HUES48 (cell line): Measurements from ENCODE around the gene INSC.

Experiments used
- H3K27ac ChIP-seq: one replicate; pipeline ENCODE4 v1.7.0; 2013; ENCODE audit warnings: low read depth, low read length, inconsistent platforms
- H3K27me3 ChIP-seq: 2 replicates; pipeline ENCODE4 v1.6.1; 2013; ENCODE audit warnings: mild to moderate bottlenecking, low read length; ENCODE audit not compliant: control insufficient read depth, insufficient read depth
- H3K36me3 ChIP-seq: 2 replicates; pipeline ENCODE4 v1.6.1; 2013; ENCODE audit warnings: low read length; ENCODE audit not compliant: control insufficient read depth, insufficient read depth
- H3K4me1 ChIP-seq: 2 replicates; pipeline ENCODE4 v1.6.1; 2013; ENCODE audit warnings: mild to moderate bottlenecking, low read length; ENCODE audit not compliant: control insufficient read depth, insufficient read depth
- H3K4me3 ChIP-seq: 2 replicates; pipeline ENCODE4 v1.5.1; 2013; ENCODE audit warnings: mild to moderate bottlenecking, low read depth, low read length
- H3K9ac ChIP-seq: 2 replicates; pipeline ENCODE4 v1.6.1; 2013; ENCODE audit warnings: mild to moderate bottlenecking, low read depth, low read length, moderate library complexity
- H3K9me3 ChIP-seq: 2 replicates; pipeline ENCODE4 v1.6.1; 2013; ENCODE audit warnings: low read length; ENCODE audit not compliant: control insufficient read depth, insufficient read depth

INSC gene

DNA sequence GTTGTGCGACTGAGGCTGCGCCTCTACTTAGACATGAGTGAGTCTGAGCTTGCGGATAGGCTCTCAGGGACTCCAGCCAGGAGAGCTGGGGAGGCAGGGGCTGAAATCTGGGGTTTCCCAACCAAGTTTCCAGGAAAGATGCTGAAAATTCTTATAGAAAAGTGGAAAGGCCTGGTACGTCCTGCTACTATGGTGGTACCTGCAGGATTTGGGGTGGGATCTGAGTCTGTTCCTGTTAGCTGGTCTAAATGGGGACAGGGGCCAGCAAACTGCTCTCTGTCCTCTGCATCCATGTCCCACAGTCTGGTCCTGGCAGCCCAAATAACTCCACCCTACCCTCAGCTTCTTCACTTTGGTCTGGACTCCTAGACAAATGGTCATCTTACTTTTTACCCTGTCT is 86.9 kb downstream of the INSC start:
- Histone ChIP-seq H3K4me1 (no peaks in the 10 kb centered on the region), H3K9me3 (no peaks in the 10 kb centered on the region), H3K9ac (no peak overlapping the region), H3K27me3 (no peaks in the 10 kb centered on the region), H3K36me3 (no peaks in the 10 kb centered on the region), H3K4me3 (no peak overlapping the region), H3K27ac (no peak overlapping the region)

DNA sequence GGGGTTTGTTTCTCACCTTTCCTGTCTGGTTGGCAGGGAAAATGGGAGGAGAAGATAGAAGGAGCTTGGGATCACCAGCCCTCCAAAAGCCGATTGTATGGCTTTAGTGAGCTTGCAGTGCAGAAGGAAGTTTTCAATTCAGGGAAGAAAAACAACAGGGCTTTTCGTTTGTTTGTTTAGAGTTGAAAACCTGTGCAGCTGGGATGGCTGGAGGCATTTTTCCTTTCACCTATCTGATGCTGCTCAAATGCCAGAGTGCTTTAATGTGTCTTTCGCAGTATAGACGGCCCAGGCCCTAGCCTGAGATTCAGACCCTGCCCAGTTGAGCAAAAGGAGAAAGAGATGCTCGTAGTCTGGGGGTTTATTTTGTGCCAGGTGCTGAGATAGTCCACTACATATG is 87.9 kb downstream of the INSC start:
- H3K9me3 ChIP-seq, result no peaks in the 10 kb centered on the region
- H3K4me3 ChIP-seq, result no peak overlapping the region
- no peak overlapping the region for H3K9ac ChIP-seq

DNA sequence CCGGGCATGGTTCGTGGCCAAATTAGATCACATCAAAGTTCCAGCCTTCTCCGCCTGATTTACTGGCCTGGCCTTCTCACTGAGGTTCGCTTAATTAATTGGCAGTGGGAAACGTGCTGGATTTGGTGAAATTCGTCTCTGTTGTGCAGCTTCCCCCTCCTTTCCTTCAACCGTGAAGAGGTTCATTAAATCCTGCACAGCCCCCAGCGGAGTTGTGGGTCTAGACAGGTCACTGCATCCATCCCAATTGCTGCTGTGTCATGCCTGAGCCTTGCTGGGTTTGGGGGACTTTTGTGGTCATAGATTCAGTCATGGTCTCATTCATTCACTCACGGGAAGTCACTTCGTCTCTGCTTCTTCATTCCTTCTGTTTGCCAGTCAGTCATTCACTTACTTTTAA is 90.0 kb downstream of the INSC start:
- Histone ChIP-seq H3K4me1 (no peaks in the 10 kb centered on the region), H3K4me3 (no peak overlapping the region), H3K9me3 (no peaks in the 10 kb centered on the region), H3K27ac (no peak overlapping the region), H3K27me3 (no peaks in the 10 kb centered on the region), H3K36me3 (no peaks in the 10 kb centered on the region), H3K9ac (no peak overlapping the region)

More for the DNA sequence above, 87.9 kb downstream of the INSC start:
- no peaks in the 10 kb centered on the region for H3K36me3 ChIP-seq
- H3K4me1 ChIP-seq, result no peaks in the 10 kb centered on the region
- H3K27me3 ChIP-seq, result no peaks in the 10 kb centered on the region
- H3K27ac ChIP-seq, result no peak overlapping the region

DNA sequence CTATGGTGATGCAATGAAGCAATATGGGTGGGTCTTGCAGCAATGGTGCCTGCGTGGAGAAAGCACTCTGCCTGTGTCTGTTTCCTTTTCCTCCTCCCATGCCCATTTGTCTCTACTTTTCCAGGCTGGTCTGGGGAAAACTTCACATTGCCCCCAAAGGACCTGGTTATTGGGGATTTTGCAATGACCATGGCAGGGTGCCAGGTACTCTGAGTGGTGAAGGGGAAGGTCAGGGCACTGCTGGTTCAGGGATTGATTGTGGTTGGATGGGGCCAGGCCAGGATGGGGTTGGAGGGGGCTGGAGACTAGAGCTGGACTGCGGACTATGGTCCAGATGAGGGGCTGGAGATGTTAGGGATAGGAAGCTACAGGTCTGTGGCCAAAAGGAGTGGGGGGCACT is 92.1 kb downstream of the INSC start:
- no peak overlapping the region for H3K9ac ChIP-seq
- no peaks in the 10 kb centered on the region for H3K9me3 ChIP-seq
- no peaks in the 10 kb centered on the region for H3K27me3 ChIP-seq
- no peaks in the 10 kb centered on the region for H3K36me3 ChIP-seq
- H3K4me1 ChIP-seq, result no peaks in the 10 kb centered on the region
- H3K4me3 ChIP-seq, result no peak overlapping the region
- no peak overlapping the region for H3K27ac ChIP-seq

DNA sequence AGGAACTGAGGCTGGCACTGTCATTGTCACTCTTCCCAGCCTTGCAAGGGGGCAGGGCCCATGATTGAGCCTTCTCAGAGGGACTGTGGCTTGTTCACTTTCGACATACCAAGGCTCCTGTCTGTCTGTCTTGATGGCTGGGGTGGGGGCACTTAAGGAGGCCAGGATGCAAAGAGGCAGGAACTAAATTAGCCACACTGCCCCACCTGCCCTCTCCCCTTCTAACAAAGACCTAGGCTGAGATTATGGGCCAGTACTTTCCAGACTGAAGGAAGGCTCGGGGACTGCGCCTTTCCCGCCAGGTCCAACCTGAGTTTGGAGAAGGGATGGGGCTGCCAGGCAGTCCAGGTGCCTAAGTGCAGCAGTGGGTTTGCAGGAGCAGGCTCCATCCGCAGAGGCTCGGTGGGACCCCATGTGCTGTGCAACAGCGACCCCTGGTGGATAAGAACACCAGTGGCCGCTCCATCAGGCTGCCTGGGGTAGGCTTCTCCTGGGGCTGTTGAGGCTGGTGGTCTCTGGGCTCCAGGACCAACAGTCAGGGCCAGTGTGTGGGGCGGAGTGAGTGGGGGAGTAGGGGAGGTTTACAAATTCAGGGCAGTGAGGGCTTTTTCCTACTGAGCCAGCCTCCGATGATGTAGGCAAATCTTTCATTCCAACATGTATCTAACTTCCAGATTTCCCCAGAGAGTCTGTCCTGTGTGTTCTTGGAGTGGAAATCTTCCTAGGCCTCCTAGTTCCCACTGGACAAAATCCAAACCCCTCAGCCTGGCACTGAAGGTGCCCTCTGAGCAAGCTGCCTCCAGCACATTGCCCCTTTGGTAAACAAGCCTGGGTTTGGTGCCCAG is 93.9 kb downstream of the INSC start:
- Histone ChIP-seq H3K36me3 (no peaks in the 10 kb centered on the region), H3K27me3 (no peaks in the 10 kb centered on the region), H3K27ac (no peak overlapping the region), H3K9ac (no peak overlapping the region), H3K4me1 (no peaks in the 10 kb centered on the region), H3K4me3 (no peak overlapping the region), H3K9me3 (no peaks in the 10 kb centered on the region)

DNA sequence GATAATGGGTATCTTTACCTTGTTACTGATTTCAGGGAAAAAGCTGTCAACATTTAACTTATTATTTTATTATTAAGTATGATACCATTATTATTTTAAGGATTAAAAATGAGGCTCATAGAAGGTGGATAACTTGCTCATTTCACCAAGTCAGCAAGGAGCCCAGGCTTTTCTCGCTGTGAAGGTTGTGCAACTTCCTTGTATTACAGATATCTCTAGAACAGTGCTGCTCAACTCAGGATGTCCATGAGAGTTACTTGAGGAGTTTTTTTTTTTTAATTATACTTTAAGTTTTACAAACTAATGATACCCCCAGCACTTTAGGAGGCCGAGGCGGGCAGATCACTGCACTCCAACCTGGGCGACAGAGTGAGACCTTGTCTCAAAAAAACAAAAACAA is 98.2 kb downstream of the INSC start:
- Histone ChIP-seq H3K9ac (no peak overlapping the region), H3K4me1 (no peaks in the 10 kb centered on the region), H3K36me3 (no peaks in the 10 kb centered on the region), H3K4me3 (no peak overlapping the region), H3K27ac (no peak overlapping the region), H3K27me3 (no peaks in the 10 kb centered on the region), H3K9me3 (no peaks in the 10 kb centered on the region)

DNA sequence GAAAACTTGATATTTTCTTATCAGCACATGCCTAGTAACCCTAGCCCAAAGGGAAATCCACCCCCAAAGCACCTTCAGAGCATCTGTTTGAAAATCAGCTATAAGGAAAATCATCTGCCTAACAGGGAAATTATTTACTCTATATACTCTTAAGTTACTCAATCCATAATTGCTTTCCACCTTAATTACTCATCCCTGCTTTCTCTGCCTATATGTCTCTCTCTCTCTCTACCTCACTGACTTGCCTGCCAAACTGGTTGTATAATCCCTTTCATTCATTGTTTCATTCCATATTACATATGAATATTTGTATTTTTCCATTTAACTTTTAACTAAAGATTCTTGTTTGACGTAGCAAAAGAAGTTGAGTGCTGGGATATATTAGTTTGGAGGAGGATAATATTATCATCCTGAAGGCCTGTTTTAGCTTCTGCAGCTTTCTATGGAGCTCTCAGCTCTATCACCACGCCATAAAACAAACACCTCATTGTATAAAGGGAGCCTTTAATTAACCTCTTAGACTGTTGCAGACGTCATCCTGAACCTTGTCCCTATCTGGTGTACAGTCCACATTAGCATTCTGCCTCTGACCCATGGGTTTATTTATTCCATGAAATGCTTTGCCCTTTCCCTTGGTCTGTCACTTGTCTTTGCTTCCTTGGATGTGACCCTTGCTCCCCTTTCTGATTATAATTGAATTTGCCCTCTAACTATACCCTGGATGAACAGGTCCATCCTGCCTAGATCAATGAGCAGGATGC is 98.9 kb downstream of the INSC start:
- no peak overlapping the region for H3K9ac ChIP-seq
- no peaks in the 10 kb centered on the region for H3K36me3 ChIP-seq
- no peaks in the 10 kb centered on the region for H3K9me3 ChIP-seq
- H3K4me3 ChIP-seq, result no peak overlapping the region
- no peak overlapping the region for H3K27ac ChIP-seq
- H3K4me1 ChIP-seq, result no peaks in the 10 kb centered on the region
- H3K27me3 ChIP-seq, result no peaks in the 10 kb centered on the region

DNA sequence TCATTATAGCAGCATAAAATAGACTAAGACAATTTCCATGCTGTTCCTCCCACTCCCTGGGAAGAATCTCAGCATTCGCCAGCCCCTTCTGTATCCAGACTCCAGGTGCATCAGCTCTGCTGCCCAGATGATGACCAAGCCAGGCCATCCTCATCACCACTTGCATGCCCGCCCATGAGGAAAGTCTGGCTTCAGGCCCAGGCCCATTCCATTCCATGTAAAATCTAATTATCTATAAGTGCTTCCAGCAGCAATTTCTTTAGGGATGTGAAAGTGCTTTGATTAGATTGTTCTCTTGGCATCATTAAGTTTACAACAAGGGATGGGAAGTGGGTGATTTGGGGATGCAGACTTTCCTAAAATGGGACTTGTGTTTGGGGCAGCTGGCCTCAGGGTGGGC is 100.3 kb downstream of the INSC start:
- no peak overlapping the region for H3K4me3 ChIP-seq
- no peak overlapping the region for H3K9ac ChIP-seq
- H3K4me1 ChIP-seq, result no peaks in the 10 kb centered on the region
- H3K9me3 ChIP-seq, result no peaks in the 10 kb centered on the region
- H3K27ac ChIP-seq, result no peak overlapping the region
- no peaks in the 10 kb centered on the region for H3K27me3 ChIP-seq
- no peaks in the 10 kb centered on the region for H3K36me3 ChIP-seq

DNA sequence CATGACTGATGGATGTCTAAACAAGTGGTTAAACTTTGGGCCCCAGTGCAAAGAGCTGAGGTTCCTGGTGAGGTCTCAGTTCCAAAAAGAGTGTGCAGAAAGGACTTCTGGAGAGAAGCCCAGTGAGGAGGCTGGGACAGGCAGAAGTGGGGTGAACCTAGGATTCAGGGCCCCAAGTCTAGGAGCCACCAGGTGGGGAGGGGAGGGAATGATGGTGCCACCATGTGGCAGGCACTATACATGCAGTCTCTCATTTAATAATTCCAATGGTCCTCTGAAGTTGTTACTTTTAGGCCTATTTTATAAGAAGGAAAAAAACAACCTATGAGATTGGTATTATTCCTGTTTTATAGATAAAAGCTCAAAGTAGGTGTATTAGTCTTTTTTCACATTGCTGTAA is 102.0 kb downstream of the INSC start:
- no peaks in the 10 kb centered on the region for H3K36me3 ChIP-seq
- H3K4me3 ChIP-seq, result no peak overlapping the region
- no peaks in the 10 kb centered on the region for H3K9me3 ChIP-seq
- H3K27ac ChIP-seq, result no peak overlapping the region
- H3K27me3 ChIP-seq, result no peaks in the 10 kb centered on the region
- no peaks in the 10 kb centered on the region for H3K4me1 ChIP-seq
- no peak overlapping the region for H3K9ac ChIP-seq

DNA sequence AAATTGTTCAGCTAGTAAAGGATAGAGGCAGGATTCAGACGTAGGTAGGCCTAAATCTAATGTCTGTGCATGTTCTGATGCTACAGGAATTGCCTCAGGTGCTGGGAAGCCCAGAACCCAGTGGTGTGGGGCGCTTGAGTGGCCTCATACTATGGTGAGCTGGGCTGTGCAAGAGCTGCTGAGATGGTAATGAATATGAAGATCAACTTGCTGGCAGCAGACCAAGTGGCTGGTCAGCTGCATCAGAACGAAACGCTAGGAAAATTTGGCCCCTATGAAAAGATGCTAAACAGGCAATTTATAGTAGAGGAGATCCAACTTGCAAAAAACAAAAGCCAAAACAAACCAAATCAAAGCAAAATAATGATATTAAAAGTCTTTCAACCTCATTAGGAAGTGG is 102.7 kb downstream of the INSC start:
- Histone ChIP-seq H3K9ac (no peak overlapping the region), H3K9me3 (no peaks in the 10 kb centered on the region), H3K36me3 (no peaks in the 10 kb centered on the region), H3K27ac (no peak overlapping the region), H3K4me1 (no peaks in the 10 kb centered on the region), H3K4me3 (no peak overlapping the region), H3K27me3 (no peaks in the 10 kb centered on the region)

DNA sequence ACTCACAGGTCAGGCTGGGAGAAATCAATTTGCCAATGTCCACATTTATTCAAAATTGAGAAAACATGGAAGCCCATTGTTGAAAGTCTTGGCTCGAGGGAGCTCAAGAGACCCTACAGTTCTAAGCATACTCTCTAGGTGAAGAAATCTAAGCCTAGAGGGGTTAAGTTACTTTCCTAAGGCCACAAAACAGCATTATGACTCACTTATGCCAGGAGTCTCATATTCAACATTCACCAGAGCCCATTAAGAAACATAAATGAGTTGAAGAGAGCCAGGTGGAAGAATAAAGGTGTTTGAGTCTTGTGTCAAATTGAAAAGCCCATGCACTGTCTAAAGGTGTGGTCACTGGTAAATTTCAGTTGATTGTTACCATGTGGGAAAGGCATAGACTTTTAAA is 108.1 kb downstream of the INSC start:
- Histone ChIP-seq H3K9ac (no peak overlapping the region), H3K36me3 (no peaks in the 10 kb centered on the region), H3K27me3 (no peaks in the 10 kb centered on the region), H3K4me3 (no peak overlapping the region), H3K4me1 (no peaks in the 10 kb centered on the region), H3K27ac (no peak overlapping the region), H3K9me3 (no peaks in the 10 kb centered on the region)
